IMR-90 (cell line): ENCODE results near the gene OSBPL6. TPM values are rescaled to one million over a fixed set of nuclear protein-coding genes. Genes with fewer than 3 reads are reported as not detected.

Experiments
- ATAC-seq: fragments of 200-7000 bp; cut with Tn5 transposase; 2 replicates; pipeline ENCODE4 v1.9.1; 2020; ENCODE audit warnings: low read depth, mild to moderate bottlenecking, moderate library complexity
- BruUV-seq: library from RNA; stranded (reverse); fragments of 400-500 nt; replicated peaks from 2 replicates; lab custom pipeline; 2021; lab: Mats Ljungman, UMichigan
- CTCF ChIA-PET: fragments of 300-600 bp; formaldehyde crosslinking; extraction: SDS; loops from one replicate; lab custom pipeline; 2021; ENCODE audit warnings: antibody characterized with exemption; lab: Yijun Ruan, JAX
- POLR2A ChIA-PET: fragments of 300-600 bp; sonication (Branson Sonifier 250); formaldehyde crosslinking; loops from one replicate; lab custom pipeline; 2022; ENCODE audit warnings: antibody characterized with exemption; ENCODE audit not compliant: unreplicated experiment; lab: Charles Lee
- DNase-seq: peaks from one replicate; pipeline ENCODE4 v3.0.0; 2013
- H2AFZ ChIP-seq: replicated peaks from 2 replicates; pipeline ENCODE3; 2013; ENCODE audit warnings: low read length, mild to moderate bottlenecking; ENCODE audit not compliant: poor library complexity
- H2AK5ac ChIP-seq: 2 replicates; pipeline ENCODE4 v1.6.1; 2013; ENCODE audit warnings: low read depth, low read length, inconsistent platforms
- H2AK9ac ChIP-seq: replicated peaks from 2 replicates; pipeline ENCODE3; 2013; ENCODE audit warnings: mild to moderate bottlenecking, low read depth, low read length, moderate library complexity; ENCODE audit not compliant: poor library complexity
- H2BK120ac ChIP-seq: 2 replicates; pipeline ENCODE4 v1.6.1; 2013; ENCODE audit warnings: low read depth, low read length, inconsistent platforms
- H2BK15ac ChIP-seq: 3 replicates; pipeline ENCODE4 v1.6.1; 2013; ENCODE audit warnings: low read depth, low read length, inconsistent platforms
- H2BK20ac ChIP-seq: 2 replicates; pipeline ENCODE4 v1.6.1; 2013; ENCODE audit warnings: low read depth, mild to moderate bottlenecking, inconsistent platforms, low read length, moderate library complexity
- H2BK5ac ChIP-seq: 2 replicates; pipeline ENCODE4 v1.6.1; 2013; ENCODE audit warnings: mild to moderate bottlenecking, low read depth, low read length, inconsistent platforms; ENCODE audit not compliant: poor library complexity, severe bottlenecking
- H3K14ac ChIP-seq: replicated peaks from 2 replicates; pipeline ENCODE4 v1.6.1; 2013; ENCODE audit warnings: low read depth, low read length, inconsistent platforms
- H3K18ac ChIP-seq: 2 replicates; pipeline ENCODE4 v1.6.1; 2013; ENCODE audit warnings: low read depth, low read length, control low read depth
- H3K23ac ChIP-seq: 2 replicates; pipeline ENCODE4 v1.6.1; 2013; ENCODE audit warnings: low read depth, low read length, inconsistent platforms
- H3K27ac ChIP-seq: 2 replicates; pipeline ENCODE4 v1.5.1; 2013; ENCODE audit warnings: mild to moderate bottlenecking, control low read depth, low read length; ENCODE audit not compliant: insufficient read depth
- H3K27me3 ChIP-seq: 2 replicates; pipeline ENCODE4 v1.6.1; 2013; ENCODE audit warnings: low read length; ENCODE audit not compliant: control insufficient read depth, insufficient read depth
- H3K36me3 ChIP-seq: 2 replicates; pipeline ENCODE4 v1.6.1; 2013; ENCODE audit warnings: low read length, mixed read lengths; ENCODE audit not compliant: control insufficient read depth, insufficient read depth
- H3K4ac ChIP-seq: 2 replicates; pipeline ENCODE4 v1.6.1; 2013; ENCODE audit warnings: low read depth, low read length, inconsistent platforms
- H3K4me1 ChIP-seq: 2 replicates; pipeline ENCODE4 v1.6.1; 2013; ENCODE audit warnings: low read length, mixed read lengths; ENCODE audit not compliant: control insufficient read depth, insufficient read depth
- H3K4me2 ChIP-seq: 2 replicates; pipeline ENCODE4 v1.6.1; 2013; ENCODE audit warnings: low read depth, mild to moderate bottlenecking, control low read depth, low read length, moderate library complexity
- H3K4me3 ChIP-seq: 2 replicates; pipeline ENCODE4 v1.5.1; 2013; ENCODE audit warnings: low read depth, mild to moderate bottlenecking, control low read depth, low read length, moderate library complexity; ENCODE audit not compliant: insufficient read depth
- H3K56ac ChIP-seq: 2 replicates; pipeline ENCODE4 v1.6.1; 2013; ENCODE audit warnings: low read length, inconsistent platforms; ENCODE audit not compliant: insufficient read depth; ENCODE audit errors: extremely low read depth
- H3K79me1 ChIP-seq, 2 experiments: 2 replicates each; pipeline ENCODE4 v1.6.1; 2013; ENCODE audit warnings: low read length in 2 of 2, inconsistent platforms in 1 of 2, low read depth in 1 of 2
- H3K9ac ChIP-seq: 2 replicates; pipeline ENCODE4 v1.6.1; 2013; ENCODE audit warnings: low read depth, low read length, control low read depth
- H3K9me1 ChIP-seq: 2 replicates; pipeline ENCODE4 v1.6.1; 2013; ENCODE audit warnings: low read length, inconsistent platforms; ENCODE audit not compliant: insufficient read depth
- H3K9me3 ChIP-seq: 2 replicates; pipeline ENCODE4 v1.6.1; 2013; ENCODE audit warnings: low read length; ENCODE audit not compliant: control insufficient read depth, insufficient read depth
- H4K20me1 ChIP-seq: 2 replicates; pipeline ENCODE4 v1.6.1; 2013; ENCODE audit warnings: low read length, inconsistent platforms; ENCODE audit not compliant: insufficient read depth
- H4K5ac ChIP-seq: 2 replicates; pipeline ENCODE4 v1.6.1; 2013; ENCODE audit warnings: mild to moderate bottlenecking, low read depth, low read length, control low read depth
- H4K8ac ChIP-seq, 2 experiments: 2 replicates each; pipeline ENCODE4 v1.6.1; 2013; ENCODE audit warnings: low read depth in 2 of 2, low read length in 2 of 2, control low read depth in 1 of 2, inconsistent platforms in 1 of 2
- H4K91ac ChIP-seq: 2 replicates; pipeline ENCODE4 v1.6.1; 2013; ENCODE audit warnings: low read depth, low read length, inconsistent platforms; ENCODE audit not compliant: insufficient read depth
- BHLHE40 ChIP-seq: fragments of 150-350 bp; IDR thresholded peaks from 2 replicates; pipeline ENCODE4 v1.6.1; 2016; ENCODE audit warnings: mild to moderate bottlenecking, low read depth, low read length
- CEBPB ChIP-seq: IDR thresholded peaks from 2 replicates; pipeline ENCODE4 v1.6.1; 2012; ENCODE audit warnings: low read depth, low read length, improper control_type of control experiment
- CHD1 ChIP-seq: IDR thresholded peaks from 2 replicates; pipeline ENCODE4 v1.6.1; 2012; ENCODE audit warnings: low read depth, low read length, improper control_type of control experiment
- CTCF ChIP-seq: conservative IDR thresholded peaks from 2 replicates; pipeline ENCODE4 v1.5.1; 2012; ENCODE audit warnings: mild to moderate bottlenecking, low read depth, low read length, improper control_type of control experiment
- ELK1 ChIP-seq: fragments of 150-350 bp; IDR thresholded peaks from 2 replicates; pipeline ENCODE4 v1.6.1; 2016; ENCODE audit warnings: low read depth, mild to moderate bottlenecking, low read length, moderate library complexity, borderline replicate concordance
- FOS ChIP-seq: fragments of 150-350 bp; IDR thresholded peaks from 2 replicates; pipeline ENCODE4 v1.6.1; 2016; ENCODE audit warnings: low read depth, low read length
- MAFK ChIP-seq: IDR thresholded peaks from 2 replicates; pipeline ENCODE4 v1.6.1; 2012; ENCODE audit warnings: low read depth, low read length, improper control_type of control experiment
- MXI1 ChIP-seq: IDR thresholded peaks from 2 replicates; pipeline ENCODE4 v1.6.1; 2012; ENCODE audit warnings: low read depth, mild to moderate bottlenecking, low read length, moderate library complexity, borderline replicate concordance
- POLR2A ChIP-seq: IDR thresholded peaks from 2 replicates; pipeline ENCODE4 v1.6.1; 2012; ENCODE audit warnings: mild to moderate bottlenecking, low read depth, low read length
- RCOR1 ChIP-seq: IDR thresholded peaks from 2 replicates; pipeline ENCODE4 v1.6.1; 2012; ENCODE audit warnings: mild to moderate bottlenecking, low read length, improper control_type of control experiment; ENCODE audit not compliant: insufficient replicate concordance
- RFX5 ChIP-seq: IDR thresholded peaks from 2 replicates; pipeline ENCODE4 v1.8.0; 2012; ENCODE audit warnings: low read depth, mild to moderate bottlenecking, low read length, moderate library complexity
- SMC3 ChIP-seq: fragments of 150-350 bp; IDR thresholded peaks from 2 replicates; pipeline ENCODE4 v1.6.1; 2016; ENCODE audit warnings: low read depth, mild to moderate bottlenecking, antibody characterized with exemption, low read length, moderate library complexity
- USF2 ChIP-seq: fragments of 150-350 bp; IDR thresholded peaks from 2 replicates; pipeline ENCODE4 v1.6.1; 2017; ENCODE audit warnings: mild to moderate bottlenecking, antibody characterized with exemption, low read length, low read depth
- WGBS, 2 experiments: methylation state at CpG; one replicate each; pipeline versions ENCODE4 v1.1.5 to v1.1.7; 2013; ENCODE audit warnings: missing lambda C conversion rate in 2 of 2; ENCODE audit not compliant: insufficient read length in 1 of 2; ENCODE audit errors: extremely low coverage in 2 of 2; 5-methylcytosine and 5-hydroxymethylcytosine counted together
- dilution Hi-C: fragments of 300-500 bp; cut with HindIII; formaldehyde crosslinking; loops from one replicate; pipeline ENCODE4 v1.14.3; 2018; ENCODE audit warnings: low sequenced_read_pairs; ENCODE audit not compliant: unreplicated experiment
- in situ Hi-C: fragments of 300-500 bp; cut with MboI; formaldehyde crosslinking; loops from 3 replicates; pipeline ENCODE4 v1.14.3; 2019; ENCODE audit warnings: low sequenced_read_pairs, inconsistent platforms, mixed read lengths
- intact Hi-C: fragments of 100-400 bp; cut with micrococcal nuclease; formaldehyde crosslinking; loops from 2 replicates; pipeline ENCODE4 v1.10.0; 2022
- polyA plus RNA-seq, 3 experiments: library from polyadenylated mRNA; depleted of rRNA; stranded (reverse); fragments of >200 nt; gene quantifications; 2 replicates each; pipeline ENCODE4 v1.2.3, GENCODE V29; 2012; ENCODE audit warnings: low replicate concordance in 1 of 3
- total RNA-seq: library from RNA; depleted of rRNA; stranded (reverse); fragments of >200 nt; gene quantifications from 2 replicates; pipeline ENCODE4 v1.2.3, GENCODE V29; 2012

OSBPL6 gene
- total and polyA plus RNA-seq, 2 of the 4 experiments (the other 2 are of a cell fraction): 3.2 to 3.7 TPM

GRCh38 chr2:178220814-178221213, 26.5 kb downstream of the OSBPL6 start:
- H3K36me3 ChIP-seq: no peaks in the 10 kb centered on the region
- no peak overlapping the region for H3K4me2 ChIP-seq
- dilution Hi-C loops (no loop called here), intact Hi-C loops (no loop called here), in situ Hi-C loops (no loop called here)
- no peak overlapping the region for H3K9ac ChIP-seq
- WGBS, 2 experiments: 87% methylated on average over 3 of the region's 4 CpGs; no CpG with 5 or more reads in 1 of the 2 experiments
- no peak for TF ChIP-seq RFX5
- no peak for TF ChIP-seq MXI1
- no peak for TF ChIP-seq MAFK
- no peak for TF ChIP-seq FOS
- TF ChIP-seq RCOR1: no peak
- no peak for TF ChIP-seq CEBPB
- no peak for TF ChIP-seq CHD1
- no peak for TF ChIP-seq USF2
- no peak for TF ChIP-seq CTCF
- no peak for TF ChIP-seq POLR2A
- no peak for TF ChIP-seq BHLHE40
- no peak for TF ChIP-seq SMC3
- TF ChIP-seq ELK1: no peak
- H3K4ac ChIP-seq: no peak overlapping the region
- no peak overlapping the region for H4K91ac ChIP-seq
- H3K9me3 ChIP-seq: no peaks in the 10 kb centered on the region
- no peak overlapping the region for H3K18ac ChIP-seq
- H3K56ac ChIP-seq: no peak overlapping the region
- no peak overlapping the region for H2AK5ac ChIP-seq
- H4K8ac ChIP-seq: no peak overlapping the region
- H3K14ac ChIP-seq: no peak overlapping the region
- no peaks in the 10 kb centered on the region for H3K4me1 ChIP-seq
- no peak overlapping the region for H2AFZ ChIP-seq
- POLR2A ChIA-PET: no interaction called here
- no peak overlapping the region for H3K23ac ChIP-seq
- no peak overlapping the region for H2AK9ac ChIP-seq
- H2BK5ac ChIP-seq: no peak overlapping the region
- no peaks in the 10 kb centered on the region; a peak in 1 of 4 replicates for H3K79me1 ChIP-seq
- no peak overlapping the region for H2BK120ac ChIP-seq
- no peak overlapping the region for H3K27ac ChIP-seq
- H4K20me1 ChIP-seq: no peaks in the 10 kb centered on the region
- no peak overlapping the region for H2BK20ac ChIP-seq
- ATAC-seq (no peak), DNase-seq (no peak)
- H3K4me3 ChIP-seq: no peak overlapping the region
- no peaks in the 10 kb centered on the region for H3K9me1 ChIP-seq
- no peaks in the 10 kb centered on the region for H3K27me3 ChIP-seq
- no peak overlapping the region for H2BK15ac ChIP-seq
- CTCF ChIA-PET: no interaction called here
- BruUV-seq: no TSS peak
- no peak overlapping the region for H4K5ac ChIP-seq
